SU-DHL-6 (cell line): ENCODE data around the gene FAM163A.

ENCODE experiments used
- CTCF ChIP-seq: fragments of 200-600 bp; sonication (generic); IDR thresholded peaks from one replicate; pipeline ENCODE4 v1.5.1; 2017; ENCODE audit warnings: antibody characterized with exemption, mild to moderate bottlenecking, low read length, moderate library complexity; ENCODE audit not compliant: insufficient read depth, poor library complexity, severe bottlenecking
- EZH2phosphoT487 ChIP-seq: fragments of 200-600 bp; sonication (generic), shearing (Covaris generic); conservative IDR thresholded peaks from 2 replicates; pipeline ENCODE4 v1.6.1; 2018; ENCODE audit warnings: mild to moderate bottlenecking, antibody characterized with exemption, low read length, moderate library complexity, mixed read lengths

GRCh38 chr1:179822065-179822464 lies 79.0 kb downstream of the FAM163A start:
- TF ChIP-seq CTCF (no peak), EZH2phosphoT487 (no peak)
